ENCODE data around the gene DDX59.
"Not testable (repeated sequence)": the region's sequence is repeated elsewhere in the genome, so short reads cannot be mapped to it uniquely, and the experiment has no call there.

- TF ChIP-seq EZH2 (IDR thresholded peaks at IDR 0.05; ENCODE audit: borderline replicate concordance); CTCF (IDR thresholded peaks at IDR 0.05; ENCODE audit: poor library complexity); EZH2phosphoT487 (IDR thresholded peaks at IDR 0.05; ENCODE audit: low read depth, severe bottlenecking, unreplicated experiment): not testable (repeated sequence)
Measured at GRCh38 chr1:200630515-200630899, 39.2 kb downstream of the DDX59 start.
